HL-60/S4 treated with retinoic acid at 250 ng/mL for 4 days and 3 days (cell line): ENCODE results near the gene LANCL1.
"Not testable (repeated sequence)": the region's sequence is repeated elsewhere in the genome, so short reads cannot be mapped to it uniquely, and the experiment has no call there.

ENCODE experiments used
- in situ Hi-C: fragments of 300-500 bp; cut with MboI; formaldehyde crosslinking; loops from 2 replicates; pipeline ENCODE4 v1.7.0; 2022; ENCODE audit warnings: low sequenced_read_pairs

The LANCL1 gene

DNA sequence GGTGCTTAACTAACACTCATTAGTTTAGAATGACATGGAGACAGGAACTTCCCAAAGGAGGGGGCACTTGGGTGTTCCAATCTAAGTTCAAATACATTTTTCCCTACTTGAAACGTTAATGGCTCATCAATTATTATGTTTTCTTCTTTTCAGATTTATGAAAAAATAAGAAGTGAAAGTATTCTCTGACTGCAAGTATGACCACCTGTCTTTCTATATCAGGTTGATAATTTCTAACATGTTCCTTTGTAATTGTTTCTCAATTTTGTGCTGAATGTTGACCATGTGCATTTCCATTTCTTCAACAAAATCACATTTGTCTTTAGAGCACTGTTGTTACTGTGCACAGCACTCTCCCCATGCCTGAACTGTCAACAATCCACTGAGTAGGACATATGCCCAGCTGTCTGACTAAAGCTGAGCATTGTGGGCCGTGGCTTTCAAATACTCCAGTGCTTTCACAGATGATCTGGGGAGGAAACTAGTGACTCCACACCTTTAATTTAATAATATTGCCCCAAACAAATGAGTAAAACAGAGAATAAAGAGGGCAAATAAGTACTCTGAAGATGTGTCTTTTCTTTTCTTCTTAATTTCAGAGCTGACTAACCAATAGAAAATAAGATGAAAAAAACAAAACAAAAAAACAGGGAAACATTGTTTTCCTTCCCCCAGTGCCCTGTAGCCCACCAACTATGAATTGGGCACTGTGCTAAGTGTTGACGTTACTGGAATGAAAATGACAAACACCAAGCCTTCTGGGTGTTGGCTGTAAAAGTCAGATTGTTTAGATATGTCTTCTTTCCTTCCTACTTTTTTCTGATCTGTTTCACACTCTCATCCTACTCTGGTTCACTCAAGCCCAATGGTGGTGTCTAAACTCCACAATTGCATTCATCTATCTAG, 16.0 kb downstream of the LANCL1 start:
- in situ Hi-C loops, result no loop called here

DNA sequence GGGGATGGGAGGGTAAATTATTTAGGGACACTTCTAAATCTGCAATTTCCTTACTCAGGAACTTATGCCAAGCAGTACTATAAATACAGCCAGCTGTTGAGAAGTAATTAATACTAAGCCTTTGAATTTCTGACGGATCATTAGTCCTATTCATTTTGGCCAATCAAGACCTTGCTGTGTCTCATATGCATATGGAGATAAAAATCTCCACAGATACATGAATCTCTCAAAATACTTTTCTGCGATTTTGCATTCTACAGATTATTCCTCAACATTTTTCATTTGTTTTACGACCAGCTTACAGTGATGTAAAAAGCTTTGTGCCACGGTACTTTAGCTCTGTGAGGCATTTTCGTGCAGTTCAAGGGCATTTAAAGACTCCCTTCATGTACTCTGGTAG, 16.7 kb downstream of the LANCL1 start:
- in situ Hi-C loops, result no loop called here

- in situ Hi-C loops, result no loop called here
Observed at GRCh38 chr2:210459407-210459806, 17.2 kb downstream of the LANCL1 start.

DNA sequence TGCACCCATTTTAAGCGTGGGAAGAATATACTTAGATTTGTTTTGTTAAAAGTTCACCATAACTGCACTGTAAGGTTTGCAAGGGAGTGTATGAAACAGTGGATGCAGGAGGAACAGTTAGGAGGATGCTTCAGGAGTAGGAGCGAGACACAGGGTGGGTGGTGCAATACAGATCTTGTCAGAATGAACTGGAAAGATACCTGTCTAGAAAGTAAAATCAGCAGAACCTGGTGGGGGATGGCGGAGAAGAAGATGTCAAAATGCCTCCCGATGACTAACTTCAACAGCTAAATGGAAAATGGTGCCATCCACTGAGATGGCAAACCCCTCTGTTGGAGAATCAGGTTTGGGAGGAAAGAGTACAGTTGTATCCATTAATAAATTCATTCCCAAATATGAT, 18.2 kb downstream of the LANCL1 start:
- in situ Hi-C loops, result no loop called here

DNA sequence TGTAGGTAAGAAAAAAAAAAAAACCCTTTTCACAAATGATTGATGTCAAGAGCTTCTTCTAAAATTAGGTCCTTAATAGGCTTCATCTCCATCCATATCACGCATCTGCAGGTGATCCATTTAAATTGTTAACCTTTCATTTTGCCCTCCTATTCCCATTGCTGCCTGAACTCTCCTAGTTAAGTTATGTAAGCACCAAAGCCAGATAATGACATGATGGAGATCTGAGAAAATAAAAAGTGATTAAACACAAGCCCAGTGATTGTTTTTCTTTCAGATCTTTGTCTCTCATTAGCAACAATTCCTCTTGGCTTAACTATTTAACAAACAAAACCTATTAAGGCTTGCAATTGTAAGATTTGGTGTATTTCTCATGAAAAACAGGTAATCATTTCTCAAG, 20.0 kb downstream of the LANCL1 start:
- in situ Hi-C loops, result no loop called here

DNA sequence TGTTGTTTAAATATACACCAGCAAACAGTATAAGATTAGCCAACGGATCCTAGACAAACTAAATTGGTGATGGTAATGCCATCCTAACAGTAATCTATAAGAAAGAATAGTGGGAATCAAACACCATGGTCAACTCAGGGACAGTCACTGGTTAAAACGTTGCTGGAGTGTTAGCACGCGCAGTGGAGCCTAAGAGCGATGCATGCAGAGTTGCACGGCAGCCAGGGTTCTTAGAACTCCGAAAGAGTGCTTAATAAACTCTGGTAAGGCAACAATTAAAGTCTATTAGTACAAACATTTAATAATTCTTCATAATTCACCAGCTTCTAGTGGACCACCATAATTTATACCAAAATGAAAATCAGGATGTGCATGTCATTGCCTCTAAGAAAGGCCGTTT, 22.2 kb downstream of the LANCL1 start:
- in situ Hi-C loops, result no loop called here

- in situ Hi-C loops, result no loop called here
Observed at GRCh38 chr2:210452194-210452593, 24.4 kb downstream of the LANCL1 start.

GRCh38 chr2:210450942-210451341, 25.6 kb downstream of the LANCL1 start:
- in situ Hi-C loops, result not testable (repeated sequence)

DNA sequence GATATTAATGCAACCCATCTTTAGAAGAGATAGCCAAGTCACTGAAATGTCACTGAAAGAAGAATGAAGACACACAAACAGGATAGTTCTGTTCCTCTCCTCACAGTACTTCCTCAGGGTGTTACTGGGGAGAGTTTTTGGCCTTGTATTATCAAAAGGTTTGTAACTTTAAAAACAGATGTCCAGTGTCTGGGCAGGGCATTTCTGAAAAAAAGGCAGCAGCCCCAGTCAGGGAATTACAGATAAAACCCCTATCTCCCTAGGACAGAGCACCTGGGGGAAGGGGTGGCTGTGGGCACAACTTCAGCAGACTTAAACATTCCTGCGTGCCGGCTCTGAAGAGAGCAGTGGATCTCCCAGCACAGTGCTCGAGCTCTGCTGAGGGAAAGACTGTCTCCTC, 30.8 kb downstream of the LANCL1 start:
- in situ Hi-C loops, result no loop called here

DNA sequence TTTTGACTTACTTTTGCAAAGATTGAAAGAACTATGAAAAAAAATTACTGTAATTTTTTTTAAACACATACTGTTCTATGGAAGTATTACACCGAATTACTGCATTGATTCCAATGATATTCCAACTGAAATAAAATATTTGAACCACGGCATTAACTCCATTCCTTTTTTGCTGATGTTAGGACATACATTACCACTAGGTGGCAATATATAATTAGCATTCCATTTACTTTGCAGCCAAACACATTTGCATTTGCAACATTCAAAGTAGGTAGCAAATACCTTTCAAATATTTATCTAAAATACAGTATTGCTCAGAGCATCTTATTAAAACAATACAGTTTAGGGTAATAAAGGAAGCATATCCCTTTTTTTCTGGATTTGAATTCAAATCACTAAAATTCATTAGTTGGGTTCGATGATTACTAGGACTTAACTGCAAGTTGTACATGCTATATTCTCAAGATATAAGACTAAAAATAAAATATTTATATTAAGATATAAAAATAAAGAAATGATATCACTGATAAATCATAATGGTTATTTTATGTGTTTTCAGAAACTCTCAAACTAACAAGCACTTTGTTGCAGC, 31.3 kb downstream of the LANCL1 start:
- in situ Hi-C loops, result no loop called here

GRCh38 chr2:210443527-210443926, 33.0 kb downstream of the LANCL1 start:
- in situ Hi-C loops, result no loop called here

- in situ Hi-C loops, result no loop called here
Observed at GRCh38 chr2:210442878-210443277, 33.7 kb downstream of the LANCL1 start.

GRCh38 chr2:210442457-210442856, 34.1 kb downstream of the LANCL1 start:
- in situ Hi-C loops, result no loop called here

GRCh38 chr2:210440206-210440605, 36.4 kb downstream of the LANCL1 start:
- in situ Hi-C loops, result no loop called here

- in situ Hi-C loops, result no loop called here
Observed at GRCh38 chr2:210435439-210435838, 41.1 kb downstream of the LANCL1 start.

DNA sequence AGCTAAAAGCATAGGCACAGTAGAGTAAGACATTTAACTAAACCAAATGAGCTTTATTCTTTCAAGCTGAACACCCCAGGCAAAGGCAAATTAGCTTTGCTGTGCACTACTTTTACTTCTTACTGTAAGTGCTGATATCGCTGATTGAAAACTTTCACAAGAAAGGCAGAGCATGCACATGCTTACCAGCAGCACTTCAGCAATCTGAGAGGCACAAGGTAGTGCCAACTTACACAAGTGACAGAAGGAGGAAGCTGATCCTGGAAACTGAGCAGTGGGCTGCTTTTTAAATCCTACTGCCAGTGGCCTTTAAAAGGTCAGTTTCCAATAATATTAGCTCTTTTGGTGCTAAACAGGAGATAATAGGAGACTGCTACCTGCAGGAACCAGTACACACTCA, 43.9 kb downstream of the LANCL1 start:
- in situ Hi-C loops, result no loop called here

- in situ Hi-C loops, result no loop called here
Observed at GRCh38 chr2:210429403-210430137, 47.0 kb downstream of the LANCL1 start.

DNA sequence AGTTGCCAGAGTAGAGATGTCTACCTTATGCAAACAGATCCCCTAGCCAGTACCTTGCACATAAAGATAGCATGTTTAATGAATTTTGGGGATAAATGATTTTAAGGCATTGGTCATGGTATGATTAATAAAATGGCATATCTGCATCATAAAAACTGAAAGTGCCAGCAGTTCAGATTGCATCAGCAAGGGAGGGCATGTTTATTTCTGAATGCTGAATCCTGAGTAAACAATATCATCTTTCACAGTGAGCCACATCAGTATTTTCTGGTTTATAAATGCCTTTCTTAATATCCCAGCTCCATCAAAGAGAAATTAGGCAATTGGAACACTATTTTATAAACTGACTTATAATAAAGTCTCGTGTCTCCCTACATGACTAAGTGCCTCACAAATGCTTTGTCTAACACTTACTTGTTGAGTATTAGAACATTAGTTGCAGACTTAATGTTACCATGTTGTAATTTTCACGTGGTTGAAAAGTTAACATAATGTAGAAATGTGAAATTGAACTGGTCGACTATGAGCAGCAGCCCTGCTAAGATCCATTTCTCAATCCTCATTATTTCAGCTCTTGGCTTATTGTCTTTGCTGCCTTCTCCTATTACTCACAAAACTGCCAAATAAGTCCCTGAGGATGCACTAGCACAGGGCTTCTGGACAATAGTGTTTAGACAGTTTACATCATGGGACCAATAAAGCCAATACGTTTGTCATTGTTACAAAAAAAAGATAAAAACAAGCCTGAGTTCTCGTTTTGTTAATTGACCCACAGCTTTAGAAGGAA, 48.0 kb downstream of the LANCL1 start:
- in situ Hi-C loops, result no loop called here

DNA sequence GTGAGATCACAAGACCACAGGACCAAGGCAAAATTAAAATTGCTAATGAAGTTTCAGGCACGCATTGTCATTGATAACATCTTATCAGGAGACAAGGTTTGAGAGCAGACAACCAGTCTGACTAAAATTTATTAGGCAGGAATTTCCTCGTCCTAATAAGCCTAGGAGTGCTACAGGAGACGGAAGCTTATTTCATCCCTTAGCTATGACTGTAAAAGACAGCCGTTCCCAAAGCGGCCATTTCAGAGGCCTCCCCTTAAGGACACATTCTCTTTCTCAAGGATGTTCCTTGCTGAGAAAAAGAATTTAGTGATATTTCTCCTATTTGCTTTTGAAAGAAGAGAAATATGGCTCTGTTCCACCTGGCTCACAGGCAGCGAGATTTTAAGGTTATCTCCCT, 49.2 kb downstream of the LANCL1 start:
- in situ Hi-C loops, result not testable (repeated sequence)

GRCh38 chr2:210422366-210422765, 54.2 kb downstream of the LANCL1 start:
- in situ Hi-C loops, result no loop called here

DNA sequence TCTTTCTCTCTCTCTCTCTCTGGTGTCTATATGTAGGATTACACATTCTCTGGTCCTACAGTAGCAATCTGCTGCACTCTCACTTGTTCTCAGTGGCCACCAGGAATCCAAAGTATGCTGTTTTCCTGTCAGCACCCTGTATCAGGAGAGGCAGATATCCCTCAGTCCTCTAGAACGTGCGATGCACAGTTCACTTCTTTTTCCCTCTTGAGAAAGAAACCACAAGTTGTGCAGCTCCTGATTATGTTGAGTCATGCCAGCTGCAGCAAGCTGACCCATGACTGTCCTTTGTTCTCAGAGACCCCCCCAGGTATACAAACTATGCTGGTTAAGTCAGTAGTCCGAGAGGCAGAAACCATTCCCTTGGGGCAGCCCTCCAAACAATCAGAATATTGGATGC, 54.6 kb downstream of the LANCL1 start:
- in situ Hi-C loops, result no loop called here
